ENCODE data around the gene SPATA12.

DNA sequence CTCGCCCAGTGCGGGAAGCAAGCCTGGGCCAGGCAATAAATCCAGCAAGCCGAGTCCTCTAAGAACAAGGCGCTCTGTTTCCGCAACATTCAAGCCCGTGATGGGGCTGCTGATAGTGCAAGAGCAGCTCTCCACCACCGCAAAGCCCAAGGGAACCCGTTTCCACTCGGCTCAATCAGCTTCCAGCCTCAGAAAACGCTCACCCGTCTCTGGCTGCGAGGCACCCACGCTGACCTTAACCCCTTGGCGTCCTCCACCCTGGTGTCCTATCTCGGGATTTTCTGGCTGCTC is 17.8 kb downstream of the SPATA12 start:
- TF ChIP-seq, protein P1, sequence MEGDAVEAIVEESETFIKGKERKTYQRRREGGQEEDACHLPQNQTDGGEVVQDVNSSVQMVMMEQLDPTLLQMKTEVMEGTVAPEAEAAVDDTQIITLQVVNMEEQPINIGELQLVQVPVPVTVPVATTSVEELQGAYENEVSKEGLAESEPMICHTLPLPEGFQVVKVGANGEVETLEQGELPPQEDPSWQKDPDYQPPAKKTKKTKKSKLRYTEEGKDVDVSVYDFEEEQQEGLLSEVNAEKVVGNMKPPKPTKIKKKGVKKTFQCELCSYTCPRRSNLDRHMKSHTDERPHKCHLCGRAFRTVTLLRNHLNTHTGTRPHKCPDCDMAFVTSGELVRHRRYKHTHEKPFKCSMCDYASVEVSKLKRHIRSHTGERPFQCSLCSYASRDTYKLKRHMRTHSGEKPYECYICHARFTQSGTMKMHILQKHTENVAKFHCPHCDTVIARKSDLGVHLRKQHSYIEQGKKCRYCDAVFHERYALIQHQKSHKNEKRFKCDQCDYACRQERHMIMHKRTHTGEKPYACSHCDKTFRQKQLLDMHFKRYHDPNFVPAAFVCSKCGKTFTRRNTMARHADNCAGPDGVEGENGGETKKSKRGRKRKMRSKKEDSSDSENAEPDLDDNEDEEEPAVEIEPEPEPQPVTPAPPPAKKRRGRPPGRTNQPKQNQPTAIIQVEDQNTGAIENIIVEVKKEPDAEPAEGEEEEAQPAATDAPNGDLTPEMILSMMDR (conservative IDR thresholded peaks at IDR 0.05; ENCODE audit: low read depth, low read length), result no peak
- TF ChIP-seq EZH2 (IDR thresholded peaks at IDR 0.05; ENCODE audit: borderline replicate concordance, low read depth, low read length, poor library complexity, severe bottlenecking), result no peak
